ENCODE measurements around the gene CHMP5. TPM values are rescaled to one million over a fixed set of nuclear protein-coding genes. Genes with fewer than 3 reads are reported as not detected.

Gene CHMP5
- total and polyA plus RNA-seq, 10 of the 15 experiments (the other 5 are each of a cell fraction or from before 2014, with no cell fraction given), result 40.3 to 179 (median 78.6) TPM

- TF ChIP-seq ZNF687 (IDR thresholded peaks at IDR 0.05) (no peak), FOS (IDR thresholded peaks at IDR 0.05; ENCODE audit: borderline replicate concordance, extremely low read depth, insufficient read length) (no peak), NBN (IDR thresholded peaks at IDR 0.05) (no peak), RELB (IDR thresholded peaks at IDR 0.05; ENCODE audit: low read depth) (no peak), NRF1 (conservative IDR thresholded peaks at IDR 0.05; ENCODE audit: low read depth, low read length) (no peak), SUZ12 (IDR thresholded peaks at IDR 0.05; ENCODE audit: unreplicated experiment) (no peak), NFIC (IDR thresholded peaks at IDR 0.05; ENCODE audit: low read depth, low read length) (no peak), RB1 (IDR thresholded peaks at IDR 0.05; ENCODE audit: borderline replicate concordance) (no peak), SUPT20H (IDR thresholded peaks at IDR 0.05; ENCODE audit: borderline replicate concordance, control insufficient read depth, low read depth, low read length) (no peak), ZBTB4 (CRISPR knock-in tag; IDR thresholded peaks at IDR 0.05) (no peak), SIX5 (IDR thresholded peaks at IDR 0.05; ENCODE audit: low read depth, low read length, severe bottlenecking) (no peak), MTA2 (IDR thresholded peaks at IDR 0.05; ENCODE audit: low read depth) (no peak)
Measured at GRCh38 chr9:33288828-33289483, 24.1 kb downstream of the CHMP5 start (continued).
